Stimulated activated memory B cell treated with anti-CD40 and anti-IgM and Interleukin-4, amounts not matched to agents 10 μg/mL and 1 μg/mL and 100 μg/mL, for 72 hours (primary cell): ENCODE results near the gene FBXO9.
"Not testable (repeated sequence)": the region's sequence is repeated elsewhere in the genome, so short reads cannot be mapped to it uniquely, and the experiment has no call there.

Experiments
- ATAC-seq: fragments of 150-1000 bp; cut with Tn5 transposase; 2 replicates; pipeline ENCODE4 v1.10.0; 2021
- H3K27ac Mint-ChIP-seq: one replicate; pipeline ENCODE4 v1.8.0; 2022; ENCODE audit warnings: mild to moderate bottlenecking, mixed read lengths
- H3K27me3 Mint-ChIP-seq: one replicate; pipeline ENCODE4 v1.8.0; 2022; ENCODE audit warnings: mixed read lengths
- H3K36me3 Mint-ChIP-seq: one replicate; pipeline ENCODE4 v1.8.0; 2022; ENCODE audit warnings: mixed read lengths
- H3K4me1 Mint-ChIP-seq: one replicate; pipeline ENCODE4 v1.8.0; 2022; ENCODE audit warnings: mixed read lengths
- H3K4me3 Mint-ChIP-seq: one replicate; pipeline ENCODE4 v1.8.0; 2022; ENCODE audit warnings: mild to moderate bottlenecking, moderate library complexity, mixed read lengths
- H3K9me3 Mint-ChIP-seq: one replicate; pipeline ENCODE4 v1.8.0; 2022; ENCODE audit warnings: mixed read lengths

FBXO9 gene

GRCh38 chr6:53038596-53038995 lies 26.6 kb upstream of the FBXO9 start:
- peaks cover 54% of the 10 kb centered on the region for H3K36me3 Mint-ChIP-seq
- H3K4me3 Mint-ChIP-seq: no peak overlapping the region
- no peaks in the 10 kb centered on the region for H3K27me3 Mint-ChIP-seq
- H3K9me3 Mint-ChIP-seq: no peaks in the 10 kb centered on the region
- H3K4me1 Mint-ChIP-seq: no peaks in the 10 kb centered on the region
- H3K27ac Mint-ChIP-seq: no peak overlapping the region
- no peak for ATAC-seq

GRCh38 chr6:53041356-53041755 lies 23.8 kb upstream of the FBXO9 start:
- H3K9me3 Mint-ChIP-seq: no peaks in the 10 kb centered on the region
- no peak overlapping the region for H3K27ac Mint-ChIP-seq
- H3K27me3 Mint-ChIP-seq: no peaks in the 10 kb centered on the region
- no peaks in the 10 kb centered on the region for H3K4me1 Mint-ChIP-seq
- no peak for ATAC-seq
- H3K36me3 Mint-ChIP-seq: peaks cover 35% of the 10 kb centered on the region
- no peak overlapping the region for H3K4me3 Mint-ChIP-seq

GRCh38 chr6:53042112-53042511 lies 23.1 kb upstream of the FBXO9 start:
- Mint-ChIP-seq H3K36me3 (peaks cover 35% of the 10 kb centered on the region), H3K4me1 (no peaks in the 10 kb centered on the region), H3K27me3 (no peaks in the 10 kb centered on the region), H3K9me3 (no peaks in the 10 kb centered on the region), H3K27ac (no peak overlapping the region), H3K4me3 (no peak overlapping the region)
- ATAC-seq: no peak

GRCh38 chr6:53043581-53043980 lies 21.6 kb upstream of the FBXO9 start:
- no peaks in the 10 kb centered on the region for H3K9me3 Mint-ChIP-seq
- H3K27ac Mint-ChIP-seq: no peak overlapping the region

GRCh38 chr6:53044071-53044470 lies 21.1 kb upstream of the FBXO9 start:
- H3K4me3 Mint-ChIP-seq: no peak overlapping the region
- H3K27me3 Mint-ChIP-seq: no peaks in the 10 kb centered on the region
- peaks cover 12% of the 10 kb centered on the region for H3K4me1 Mint-ChIP-seq
- no peak for ATAC-seq
- no peak overlapping the region for H3K27ac Mint-ChIP-seq
- no peaks in the 10 kb centered on the region for H3K9me3 Mint-ChIP-seq
- peaks cover 27% of the 10 kb centered on the region for H3K36me3 Mint-ChIP-seq

More at GRCh38 chr6:53043581-53043980, 21.6 kb upstream of the FBXO9 start:
- Mint-ChIP-seq H3K27me3 (no peaks in the 10 kb centered on the region), H3K36me3 (peaks cover 32% of the 10 kb centered on the region), H3K4me3 (no peak overlapping the region), H3K4me1 (peaks cover 8% of the 10 kb centered on the region)
- no peak for ATAC-seq

GRCh38 chr6:53044572-53044971 lies 20.6 kb upstream of the FBXO9 start:
- Mint-ChIP-seq H3K27me3 (no peaks in the 10 kb centered on the region), H3K36me3 (peaks cover 22% of the 10 kb centered on the region), H3K9me3 (no peaks in the 10 kb centered on the region), H3K4me1 (peaks cover 12% of the 10 kb centered on the region), H3K4me3 (no peak overlapping the region), H3K27ac (no peak overlapping the region)
- no peak for ATAC-seq

- peaks cover 12% of the 10 kb centered on the region for H3K4me1 Mint-ChIP-seq
- H3K9me3 Mint-ChIP-seq: no peaks in the 10 kb centered on the region
- peaks cover 7% of the 10 kb centered on the region for H3K36me3 Mint-ChIP-seq
- ATAC-seq: no peak
- no peak overlapping the region for H3K27ac Mint-ChIP-seq
- H3K27me3 Mint-ChIP-seq: no peaks in the 10 kb centered on the region
- no peak overlapping the region for H3K4me3 Mint-ChIP-seq
These were observed 19.1 kb upstream of the FBXO9 start for GRCh38 chr6:53045891-53046673.

- Mint-ChIP-seq H3K4me1 (peaks cover 12% of the 10 kb centered on the region), H3K4me3 (no peak overlapping the region), H3K9me3 (peaks cover 3% of the 10 kb centered on the region), H3K36me3 (peaks cover 17% of the 10 kb centered on the region), H3K27ac (no peak overlapping the region), H3K27me3 (no peaks in the 10 kb centered on the region)
- no peak for ATAC-seq
These were observed 16.6 kb upstream of the FBXO9 start for GRCh38 chr6:53048431-53049195.

- Mint-ChIP-seq H3K27me3 (no peaks in the 10 kb centered on the region), H3K4me3 (no peak overlapping the region), H3K36me3 (peaks cover 17% of the 10 kb centered on the region), H3K9me3 (peaks cover 3% of the 10 kb centered on the region), H3K4me1 (peaks cover 17% of the 10 kb centered on the region), H3K27ac (no peak overlapping the region)
- ATAC-seq: no peak
These were observed 15.8 kb upstream of the FBXO9 start for GRCh38 chr6:53049415-53049814.

- not testable (repeated sequence) for H3K9me3 Mint-ChIP-seq, H3K27me3 Mint-ChIP-seq, ATAC-seq, H3K4me3 Mint-ChIP-seq, H3K27ac Mint-ChIP-seq
- Mint-ChIP-seq H3K4me1 (peaks cover 27% of the 10 kb centered on the region), H3K36me3 (peaks cover 12% of the 10 kb centered on the region)
These were observed 13.1 kb upstream of the FBXO9 start for GRCh38 chr6:53052152-53052551.

- Mint-ChIP-seq H3K27ac (no peak overlapping the region), H3K36me3 (peaks cover 12% of the 10 kb centered on the region), H3K4me3 (no peak overlapping the region), H3K27me3 (no peaks in the 10 kb centered on the region), H3K9me3 (peaks cover 3% of the 10 kb centered on the region), H3K4me1 (peaks cover 30% of the 10 kb centered on the region)
- no peak for ATAC-seq
These were observed 10.7 kb upstream of the FBXO9 start for GRCh38 chr6:53054532-53054931.

GRCh38 chr6:53055873-53056272 lies 9.3 kb upstream of the FBXO9 start:
- Mint-ChIP-seq H3K4me3 (no peak overlapping the region), H3K4me1 (peaks cover 43% of the 10 kb centered on the region), H3K36me3 (peaks cover 12% of the 10 kb centered on the region), H3K9me3 (peaks cover 3% of the 10 kb centered on the region), H3K27me3 (no peaks in the 10 kb centered on the region), H3K27ac (no peak overlapping the region)
- ATAC-seq: no peak

GRCh38 chr6:53056273-53056672 lies 8.9 kb upstream of the FBXO9 start:
- H3K27me3 Mint-ChIP-seq: no peaks in the 10 kb centered on the region
- no peak for ATAC-seq
- peaks cover 45% of the 10 kb centered on the region for H3K4me1 Mint-ChIP-seq
- peaks cover 11% of the 10 kb centered on the region for H3K36me3 Mint-ChIP-seq
- H3K4me3 Mint-ChIP-seq: no peak overlapping the region
- H3K27ac Mint-ChIP-seq: no peak overlapping the region
- H3K9me3 Mint-ChIP-seq: peaks cover 3% of the 10 kb centered on the region

GRCh38 chr6:53058388-53059195 lies 6.6 kb upstream of the FBXO9 start:
- Mint-ChIP-seq H3K4me3 (no peak overlapping the region), H3K27me3 (no peaks in the 10 kb centered on the region), H3K36me3 (no peaks in the 10 kb centered on the region), H3K27ac (no peak overlapping the region), H3K9me3 (no peaks in the 10 kb centered on the region), H3K4me1 (peaks cover 57% of the 10 kb centered on the region)
- ATAC-seq: no peak
